ENCODE results near the gene TBX10.
"Not testable (repeated sequence)": the region's sequence is repeated elsewhere in the genome, so short reads cannot be mapped to it uniquely, and the experiment has no call there.

The TBX10 gene

GRCh38 chr11:67605231-67606011 lies 34.1 kb downstream of the TBX10 start:
- no peak overlapping the region for H3K27ac ChIP-seq
- DNase-seq (ENCODE audit: low read depth, low spot score), result no peak

- no peak for DNase-seq (ENCODE audit: low read depth, low spot score)
- no peak overlapping the region for H3K27ac ChIP-seq
Measured at GRCh38 chr11:67604815-67605214, 34.7 kb downstream of the TBX10 start.

- not testable (repeated sequence) for DNase-seq (ENCODE audit: low read depth, low spot score); H3K27ac ChIP-seq
Measured at GRCh38 chr11:67604119-67604518, 35.4 kb downstream of the TBX10 start.

- no peak for DNase-seq (ENCODE audit: low read depth, low spot score)
- H3K27ac ChIP-seq, result no peak overlapping the region
Measured at GRCh38 chr11:67601098-67601497, 38.5 kb downstream of the TBX10 start.

GRCh38 chr11:67600324-67601029 lies 39.1 kb downstream of the TBX10 start:
- no peak overlapping the region for H3K27ac ChIP-seq

GRCh38 chr11:67599149-67599548 lies 40.4 kb downstream of the TBX10 start:
- H3K27ac ChIP-seq, result no peak overlapping the region
- DNase-seq (ENCODE audit: low read depth, low spot score), result no peak

More at GRCh38 chr11:67600324-67601029, 39.1 kb downstream of the TBX10 start:
- no peak for DNase-seq (ENCODE audit: low read depth, low spot score)

- not testable (repeated sequence) for H3K27ac ChIP-seq; DNase-seq (ENCODE audit: low read depth, low spot score)
Measured at GRCh38 chr11:67597963-67598362, 41.6 kb downstream of the TBX10 start.

GRCh38 chr11:67597458-67597857 lies 42.1 kb downstream of the TBX10 start:
- DNase-seq (ENCODE audit: low read depth, low spot score); H3K27ac ChIP-seq: not testable (repeated sequence)

- no peak overlapping the region for H3K27ac ChIP-seq
- no peak for DNase-seq (ENCODE audit: low read depth, low spot score)
Measured at GRCh38 chr11:67596753-67597300, 42.7 kb downstream of the TBX10 start.

GRCh38 chr11:67594480-67594879 lies 45.1 kb downstream of the TBX10 start:
- H3K27ac ChIP-seq, result no peak overlapping the region
- DNase-seq (ENCODE audit: low read depth, low spot score), result no peak

- H3K27ac ChIP-seq, result peak overlapping the region; percentile 34
- no peak for DNase-seq (ENCODE audit: low read depth, low spot score)
Measured at GRCh38 chr11:67593565-67593905, 46.0 kb downstream of the TBX10 start.

GRCh38 chr11:67592880-67593564 lies 46.5 kb downstream of the TBX10 start:
- H3K27ac ChIP-seq, result peak overlapping the region; percentile 34
- no peak for DNase-seq (ENCODE audit: low read depth, low spot score)

GRCh38 chr11:67588899-67589415 lies 50.6 kb downstream of the TBX10 start:
- H3K27ac ChIP-seq, result peak overlapping the region; percentile 16
- DNase-seq (ENCODE audit: low read depth, low spot score), result not testable (repeated sequence)

- no peak overlapping the region for H3K27ac ChIP-seq
- DNase-seq (ENCODE audit: low read depth, low spot score), result no peak
Measured at GRCh38 chr11:67588136-67588503, 51.4 kb downstream of the TBX10 start.

- peak overlapping the region; percentile 98 for H3K27ac ChIP-seq
- no peak for DNase-seq (ENCODE audit: low read depth, low spot score)
Measured at GRCh38 chr11:67586568-67587250, 52.9 kb downstream of the TBX10 start.

GRCh38 chr11:67585911-67586310 lies 53.7 kb downstream of the TBX10 start:
- H3K27ac ChIP-seq, result peak overlapping the region; percentile 98

GRCh38 chr11:67584881-67585873 lies 54.4 kb downstream of the TBX10 start:
- H3K27ac ChIP-seq, result peak overlapping the region; percentile 98
- DNase-seq (ENCODE audit: low read depth, low spot score), result no peak

More at GRCh38 chr11:67585911-67586310, 53.7 kb downstream of the TBX10 start:
- no peak for DNase-seq (ENCODE audit: low read depth, low spot score)

GRCh38 chr11:67584205-67584880 lies 55.2 kb downstream of the TBX10 start:
- peak overlapping the region; percentile 98 for H3K27ac ChIP-seq
- DNase-seq (ENCODE audit: low read depth, low spot score), result peak; percentile 68
